Breast epithelium (tissue), 4 donors: ENCODE measurements around the gene SLC22A23. TPM values are rescaled to one million over a fixed set of nuclear protein-coding genes. Genes with fewer than 3 reads are reported as not detected.
A peak's percentile ranks its signal among the peaks of the same experiment; 100 is the strongest.

ENCODE experiments used
- DNase-seq, 2 donors: peaks; one replicate each; pipeline ENCODE4 v3.0.0-alpha.2; 2019; ENCODE audit warnings: low spot score in 2 of 2
- H3K27ac ChIP-seq, 2 donors: fragments of 200-600 bp; sonication (generic) in 1 of 2; one replicate each; pipeline ENCODE4 v1.5.1; 2016 to 2019; ENCODE audit warnings: mild to moderate bottlenecking in 1 of 2
- H3K27me3 ChIP-seq, 2 donors: fragments of 200-600 bp; sonication (generic) in 1 of 2; one replicate each; pipeline versions ENCODE4 v1.5.1 to v1.6.0; 2017 to 2019; ENCODE audit warnings: control low read depth in 1 of 2, mild to moderate bottlenecking in 1 of 2
- H3K36me3 ChIP-seq: fragments of 200-600 bp; one replicate; pipeline ENCODE4 v1.5.1; 2019
- H3K4me1 ChIP-seq, 2 donors: fragments of 200-600 bp; sonication (generic); one replicate each; pipeline ENCODE4 v1.5.1; 2016 to 2019; ENCODE audit warnings: control low read depth in 1 of 2
- H3K4me3 ChIP-seq, 3 donors: fragments of 200-600 bp; sonication (generic); 1 replicate in 2 of 3; 2 replicates in 1 of 3; pipeline ENCODE4 v1.5.1; 2016 to 2019; ENCODE audit warnings: mild to moderate bottlenecking in 3 of 3, moderate library complexity in 2 of 3
- H3K9me3 ChIP-seq, 2 donors: fragments of 200-600 bp; sonication (generic) in 1 of 2; one replicate each; pipeline ENCODE4 v1.5.1; 2016 to 2019; ENCODE audit warnings: control low read depth in 1 of 2
- CTCF ChIP-seq, 3 donors: fragments of 450-650 bp; IDR thresholded peaks; one replicate each; pipeline ENCODE4 v1.5.1; 2016 to 2017; ENCODE audit warnings: antibody characterized with exemption in 3 of 3, mild to moderate bottlenecking in 3 of 3, moderate library complexity in 3 of 3
- POLR2A ChIP-seq: fragments of 450-650 bp; IDR thresholded peaks from one replicate; pipeline ENCODE4 v1.6.1; 2016; ENCODE audit warnings: antibody characterized with exemption, mild to moderate bottlenecking, moderate library complexity
- POLR2AphosphoS5 ChIP-seq, 3 donors: sonication (generic); formaldehyde crosslinking; IDR thresholded peaks; one replicate each; pipeline ENCODE4 v1.6.1; 2017; ENCODE audit warnings: antibody characterized with exemption in 3 of 3
- intact Hi-C: fragments of 100-400 bp; cut with DNase I; formaldehyde crosslinking; loops from one replicate; pipeline ENCODE4 v1.15.1; 2023; ENCODE audit warnings: low total_unique reads
- total RNA-seq, 3 donors: library from RNA; depleted of rRNA; stranded (reverse); fragments of >200 nt; gene quantifications; one replicate each; pipeline ENCODE4 v1.1.0, GENCODE V29; 2016

SLC22A23 gene
- total RNA-seq, 3 donors from 2014 or later, result 10.9 to 26.3 (median 22.9) TPM

- no peaks in the 10 kb centered on the region for H3K4me1 ChIP-seq
- no peak overlapping the region for H3K4me3 ChIP-seq
- no peak for TF ChIP-seq CTCF (IDR thresholded peaks at IDR 0.05)
- TF ChIP-seq POLR2AphosphoS5 (IDR thresholded peaks at IDR 0.05), result no peak
- TF ChIP-seq POLR2A, result no peak
- H3K27ac ChIP-seq, result peak overlapping the region in 1 of 2 donors; percentile 65
- intact Hi-C loops, result loop anchor here (10.0 kb wide), 1 partner anchor 231 kb away; no protein-coding TSS in a partner anchor
- H3K27me3 ChIP-seq, result no peaks in the 10 kb centered on the region
- DNase-seq, result peak in 1 of 2 donors; percentile 42
- H3K9me3 ChIP-seq, result no peaks in the 10 kb centered on the region
- no peaks in the 10 kb centered on the region for H3K36me3 ChIP-seq
Observed at GRCh38 chr6:3283641-3284435, 173.0 kb downstream of the SLC22A23 start.

- H3K4me1 ChIP-seq, result no peaks in the 10 kb centered on the region
- H3K9me3 ChIP-seq, result no peaks in the 10 kb centered on the region
- no peaks in the 10 kb centered on the region for H3K27me3 ChIP-seq
- H3K27ac ChIP-seq, result peak overlapping the region; percentile 22 to 65
- H3K4me3 ChIP-seq, result no peak overlapping the region
- intact Hi-C loops, result loop anchor here (10.0 kb wide), 1 partner anchor 232 kb away; no protein-coding TSS in a partner anchor
- H3K36me3 ChIP-seq, result no peaks in the 10 kb centered on the region
- TF ChIP-seq POLR2A (no peak), POLR2AphosphoS5 (IDR thresholded peaks at IDR 0.05) (no peak), CTCF (IDR thresholded peaks at IDR 0.05) (no peak)
- no peak for DNase-seq
Observed at GRCh38 chr6:3283241-3283640, 173.6 kb downstream of the SLC22A23 start.

- H3K27ac ChIP-seq, result peak overlapping the region; percentile 1 to 65
- no peak overlapping the region for H3K4me3 ChIP-seq
- intact Hi-C loops, result loop anchor here (10.0 kb wide), 1 partner anchor 232 kb away; no protein-coding TSS in a partner anchor
- H3K27me3 ChIP-seq, result no peaks in the 10 kb centered on the region
- H3K36me3 ChIP-seq, result no peaks in the 10 kb centered on the region
- TF ChIP-seq POLR2AphosphoS5 (IDR thresholded peaks at IDR 0.05), result no peak
- TF ChIP-seq POLR2A, result no peak
- TF ChIP-seq CTCF (IDR thresholded peaks at IDR 0.05), result no peak
- DNase-seq, result peak in 1 of 2 donors; percentile 45
- no peaks in the 10 kb centered on the region for H3K9me3 ChIP-seq
- H3K4me1 ChIP-seq, result no peaks in the 10 kb centered on the region
Observed at GRCh38 chr6:3282476-3283236, 174.2 kb downstream of the SLC22A23 start.

GRCh38 chr6:3281631-3282475 lies 175.0 kb downstream of the SLC22A23 start:
- no peaks in the 10 kb centered on the region for H3K9me3 ChIP-seq
- no peak overlapping the region for H3K4me3 ChIP-seq
- H3K4me1 ChIP-seq, result no peaks in the 10 kb centered on the region
- TF ChIP-seq POLR2AphosphoS5 (IDR thresholded peaks at IDR 0.05) (peak in 1 of 3 donors; percentile 13), CTCF (IDR thresholded peaks at IDR 0.05) (no peak)
- no peak for DNase-seq
- H3K36me3 ChIP-seq, result no peaks in the 10 kb centered on the region
- no peaks in the 10 kb centered on the region for H3K27me3 ChIP-seq
- intact Hi-C loops, result loop anchor here (10.0 kb wide), 1 partner anchor 233 kb away; no protein-coding TSS in a partner anchor
- peak overlapping the region; percentile 1 to 65 for H3K27ac ChIP-seq
